HepG2 (cell line): ENCODE measurements around the gene COMMD2. TPM values are rescaled to one million over a fixed set of nuclear protein-coding genes. Genes with fewer than 3 reads are reported as not detected.

Experiments
- CREM ChIP-seq, 2 experiments: sonication (generic) in 1 of 2; formaldehyde crosslinking in 1 of 2; IDR thresholded peaks; 2 replicates each; pipeline versions ENCODE4 v1.4.0 to v1.6.1; 2016 to 2020; ENCODE audit warnings: antibody characterized with exemption in 1 of 2, mild to moderate bottlenecking in 1 of 2, missing genetic modification reagents in 1 of 2
- DMAP1 ChIP-seq: IDR thresholded peaks from 2 replicates; pipeline ENCODE4 v1.6.1; 2016
- FOXK1 ChIP-seq: sonication (generic); formaldehyde crosslinking; IDR thresholded peaks from 2 replicates; pipeline ENCODE4 v1.4.0; 2020; ENCODE audit warnings: low read depth, missing genetic modification reagents, borderline replicate concordance
- FOXP1 ChIP-seq, 2 experiments: fragments of 450-650 bp in 1 of 2; IDR thresholded peaks; 2 replicates each; pipeline ENCODE4 v1.6.1; 2017 to 2018; ENCODE audit warnings: antibody characterized with exemption in 1 of 2
- GATAD1 ChIP-seq: IDR thresholded peaks from 2 replicates; pipeline ENCODE4 v1.6.1; 2016; ENCODE audit warnings: missing genetic modification reagents, missing compliant biosample characterization
- HOXA9 ChIP-seq: sonication (generic); formaldehyde crosslinking; IDR thresholded peaks from 2 replicates; pipeline ENCODE4 v1.8.1; 2022; ENCODE audit warnings: missing genetic modification reagents, mild to moderate bottlenecking, moderate library complexity, borderline replicate concordance
- KLF12 ChIP-seq: sonication (generic); formaldehyde crosslinking; IDR thresholded peaks from 2 replicates; pipeline ENCODE4 v1.4.0; 2020; ENCODE audit warnings: missing genetic modification reagents, borderline replicate concordance
- LCORL ChIP-seq, 2 experiments: fragments of 450-650 bp in 1 of 2; sonication (generic) in 1 of 2; formaldehyde crosslinking in 1 of 2; IDR thresholded peaks; 2 replicates each; pipeline versions ENCODE4 v1.5.0 to v1.6.1; 2017 to 2020; ENCODE audit warnings: antibody characterized with exemption in 1 of 2, missing genetic modification reagents in 1 of 2
- MAFF ChIP-seq: IDR thresholded peaks from 2 replicates; pipeline ENCODE4 v1.6.1; 2011; ENCODE audit warnings: low read depth, low read length, improper control_type of control experiment
- MAFK ChIP-seq, 2 experiments: IDR thresholded peaks in 1 of 2; conservative IDR thresholded peaks in 1 of 2; 2 replicates each; pipeline ENCODE4 v1.6.1; 2011; ENCODE audit warnings: improper control_type of control experiment in 2 of 2, low read length in 2 of 2
- MED8 ChIP-seq: sonication (generic); formaldehyde crosslinking; IDR thresholded peaks from 2 replicates; pipeline ENCODE4 v1.8.1; 2023; ENCODE audit warnings: mild to moderate bottlenecking, missing genetic modification reagents; ENCODE audit not compliant: insufficient replicate concordance
- MEIS1 ChIP-seq: sonication (generic); formaldehyde crosslinking; IDR thresholded peaks from 2 replicates; pipeline ENCODE4 v1.9.0; 2021; ENCODE audit warnings: mild to moderate bottlenecking, missing genetic modification reagents, moderate library complexity, borderline replicate concordance
- MXD3 ChIP-seq: IDR thresholded peaks from 2 replicates; pipeline ENCODE4 v1.6.1; 2016; ENCODE audit warnings: mild to moderate bottlenecking, missing biosample characterization, missing genetic modification reagents
- POGK ChIP-seq: sonication (generic); formaldehyde crosslinking; conservative IDR thresholded peaks from 2 replicates; pipeline ENCODE4 v1.8.0; 2022; ENCODE audit warnings: mild to moderate bottlenecking, moderate library complexity, missing genetic modification reagents
- SRSF4 ChIP-seq: fragments of 200-400 bp; formaldehyde crosslinking; IDR thresholded peaks from one replicate; pipeline ENCODE4 v1.6.1; 2018; ENCODE audit warnings: mild to moderate bottlenecking, low read depth, low read length, moderate library complexity; ENCODE audit not compliant: poor library complexity, severe bottlenecking
- TBX2 ChIP-seq: sonication (generic); formaldehyde crosslinking; IDR thresholded peaks from 2 replicates; pipeline ENCODE4 v1.5.0; 2020; ENCODE audit warnings: missing genetic modification reagents, mild to moderate bottlenecking, borderline replicate concordance
- TOPORS ChIP-seq: sonication (generic); formaldehyde crosslinking; IDR thresholded peaks from 2 replicates; pipeline ENCODE4 v1.8.0; 2023; ENCODE audit warnings: mild to moderate bottlenecking, missing genetic modification reagents
- ZFP41 ChIP-seq: sonication (generic); formaldehyde crosslinking; IDR thresholded peaks from 2 replicates; pipeline ENCODE4 v1.4.0; 2020; ENCODE audit warnings: mild to moderate bottlenecking, missing genetic modification reagents, borderline replicate concordance
- ZFP90 ChIP-seq: sonication (generic); formaldehyde crosslinking; IDR thresholded peaks from 2 replicates; pipeline ENCODE4 v1.8.0; 2022; ENCODE audit warnings: missing genetic modification reagents, mild to moderate bottlenecking, inconsistent platforms, borderline replicate concordance
- ZFX ChIP-seq: sonication (generic); formaldehyde crosslinking; IDR thresholded peaks from 2 replicates; pipeline ENCODE4 v1.4.0; 2020; ENCODE audit warnings: mild to moderate bottlenecking, low read depth, missing genetic modification reagents, moderate library complexity
- ZIK1 ChIP-seq: sonication (generic); formaldehyde crosslinking; IDR thresholded peaks from 2 replicates; pipeline ENCODE4 v1.5.0; 2020; ENCODE audit warnings: mild to moderate bottlenecking, low read depth, missing genetic modification reagents, borderline replicate concordance
- ZNF567 ChIP-seq: sonication (generic); formaldehyde crosslinking; IDR thresholded peaks from 2 replicates; pipeline ENCODE4 v1.8.1; 2023; ENCODE audit warnings: mild to moderate bottlenecking, missing genetic modification reagents, borderline replicate concordance
- ZNF569 ChIP-seq: sonication (generic); formaldehyde crosslinking; IDR thresholded peaks from 2 replicates; pipeline ENCODE4 v1.5.0; 2020; ENCODE audit warnings: mild to moderate bottlenecking, missing genetic modification reagents, moderate library complexity, borderline replicate concordance
- ZNF781 ChIP-seq: sonication (generic); formaldehyde crosslinking; IDR thresholded peaks from 2 replicates; pipeline ENCODE4 v1.5.1; 2020; ENCODE audit warnings: borderline replicate concordance, mild to moderate bottlenecking, missing genetic modification reagents; ENCODE audit errors: not compliant biosample characterization
- ZSCAN29 ChIP-seq: sonication (generic); formaldehyde crosslinking; conservative IDR thresholded peaks from 2 replicates; pipeline ENCODE4 v1.4.0; 2020; ENCODE audit warnings: mild to moderate bottlenecking, missing genetic modification reagents
- ZZZ3 ChIP-seq: sonication (generic); formaldehyde crosslinking; IDR thresholded peaks from 2 replicates; pipeline ENCODE4 v1.4.0; 2020; ENCODE audit warnings: missing genetic modification reagents, mild to moderate bottlenecking, borderline replicate concordance
- polyA plus RNA-seq, 8 experiments: library from polyadenylated mRNA; depleted of rRNA in 3 of 8; stranded (reverse) in 7 of 8; unstranded in 1 of 8; fragments of >200 nt; fragmentation: Illumina TruSeq in 4 of 8; extraction: Trizol in 4 of 8; gene quantifications; 2 replicates each; pipeline versions ENCODE4 v1.2.1 to v1.2.3, GENCODE V29; 2011 to 2016; ENCODE audit warnings: low read depth in 4 of 8, missing spikeins in 1 of 8, mixed read lengths in 1 of 8; ENCODE audit not compliant: insufficient read depth in 1 of 8
- total RNA-seq, 5 experiments: library from RNA; depleted of rRNA; stranded (reverse); fragments of >200 nt; fragmentation: Illumina TruSeq; extraction: Trizol; gene quantifications; 2 replicates each; pipeline ENCODE4 v1.2.3, GENCODE V29; 2016; ENCODE audit warnings: low read depth in 1 of 5

COMMD2 gene
- total and polyA plus RNA-seq, 2 of the 13 experiments (the other 11 are each of a cell fraction or from before 2014, with no cell fraction given): 33.0 to 57.6 TPM

GRCh38 chr3:149752051-149752787, at the start of gene COMMD2 (continued):
- TF ChIP-seq ZNF781 (CRISPR knock-in tag): peak; percentile 73
- no peak for TF ChIP-seq MEIS1
- TF ChIP-seq TBX2 (CRISPR knock-in tag): peak; percentile 86
- TF ChIP-seq ZFX (CRISPR knock-in tag): peak; percentile 61; the same call in 1 of the 2 replicates
- TF ChIP-seq LCORL (IDR thresholded peaks at IDR 0.05): no peak
- peak; percentile 77 for TF ChIP-seq LCORL (CRISPR knock-in tag; IDR thresholded peaks at IDR 0.05)
- peak; percentile 58; the same call in 1 of the 2 replicates for TF ChIP-seq MXD3
- TF ChIP-seq ZZZ3 (CRISPR knock-in tag): peak; percentile 57; the same call in 1 of the 2 replicates
- TF ChIP-seq ZFP41 (CRISPR knock-in tag): 0 out of 2 replicates have a peak, but pooled peaks have one; percentile 55
- TF ChIP-seq FOXP1 (IDR thresholded peaks at IDR 0.05): no peak
- peak; percentile 49; the same call in 1 of the 2 replicates for TF ChIP-seq FOXP1 (CRISPR knock-in tag; IDR thresholded peaks at IDR 0.05)
- TF ChIP-seq HOXA9 (CRISPR knock-in tag): 0 out of 2 replicates have a peak, but pooled peaks have one; percentile 68
- TF ChIP-seq ZIK1 (CRISPR knock-in tag): peak; percentile 66; the same call in 1 of the 2 replicates
- TF ChIP-seq POGK (CRISPR knock-in tag): peak; percentile 66; the same call in 1 of the 2 replicates
- TF ChIP-seq ZNF567 (CRISPR knock-in tag): 0 out of 2 replicates have a peak, but pooled peaks have one; percentile 34
- no peak for TF ChIP-seq ZNF569 (CRISPR knock-in tag)
- TF ChIP-seq TOPORS (CRISPR knock-in tag): peak; percentile 27; the same call in 1 of the 2 replicates
- TF ChIP-seq DMAP1 (CRISPR knock-in tag): peak; percentile 92; the same call in 1 of the 2 replicates
- TF ChIP-seq MED8 (CRISPR knock-in tag): peak; percentile 85
- 0 out of 2 replicates have a peak, but pooled peaks have one; percentile 36 for TF ChIP-seq ZSCAN29 (CRISPR knock-in tag)
- TF ChIP-seq GATAD1 (CRISPR knock-in tag): peak; percentile 99
- 0 out of 4 replicates have a peak, but pooled peaks of 1 of the 2 experiments have one; percentile 16 for TF ChIP-seq MAFK (conservative IDR thresholded peaks at IDR 0.05 in 1 of 2, IDR thresholded peaks at IDR 0.05 in 1 of 2; ENCODE audit: low read length in 2 of 2)
- 0 out of 2 replicates have a peak, but pooled peaks have one; percentile 6 for TF ChIP-seq MAFF
- peak; percentile 70; the same call in 1 of the 2 replicates for TF ChIP-seq ZFP90
- TF ChIP-seq CREM (IDR thresholded peaks at IDR 0.05): peak; percentile 80
- TF ChIP-seq CREM (CRISPR knock-in tag; IDR thresholded peaks at IDR 0.05): 0 out of 2 replicates have a peak, but pooled peaks have one; percentile 29
- TF ChIP-seq SRSF4: no peak
- TF ChIP-seq KLF12: peak; percentile 94
- TF ChIP-seq FOXK1: peak; percentile 88
